CD4-positive, alpha-beta memory T cell (primary cell): Measurements from ENCODE around the gene PARM1. TPM values are rescaled to one million over a fixed set of nuclear protein-coding genes. Genes with fewer than 3 reads are reported as not detected.

Experiments
- CTCF ChIA-PET: fragments of 350-600 bp; sonication (Branson Sonifier 250); formaldehyde crosslinking; loops from one replicate; lab custom pipeline; 2021; ENCODE audit warnings: inconsistent platforms; ENCODE audit not compliant: partially characterized antibody; lab: Charles Lee
- POLR2A ChIA-PET: fragments of 350-600 bp; sonication (Branson Sonifier 250); formaldehyde crosslinking; loops from one replicate; lab custom pipeline; 2021; ENCODE audit not compliant: partially characterized antibody; lab: Charles Lee
- DNase-seq, 5 donors: peaks; one replicate each; pipeline versions ENCODE4 v3.0.0 to v3.0.0-alpha.2; 2020 to 2022; ENCODE audit warnings: mixed read lengths in 1 of 5
- H3K27ac ChIP-seq: one replicate; pipeline ENCODE4 v1.7.0; 2013; ENCODE audit warnings: low read depth, low read length
- H3K27me3 ChIP-seq: 2 replicates; pipeline ENCODE4 v1.7.0; 2013; ENCODE audit warnings: mild to moderate bottlenecking, low read length, moderate library complexity; ENCODE audit not compliant: insufficient read depth
- H3K36me3 ChIP-seq: 2 replicates; pipeline ENCODE4 v1.7.0; 2013; ENCODE audit warnings: mild to moderate bottlenecking, low read length, moderate library complexity; ENCODE audit not compliant: insufficient read depth
- H3K4me1 ChIP-seq: 2 replicates; pipeline ENCODE4 v1.7.0; 2013; ENCODE audit warnings: mild to moderate bottlenecking, low read length, moderate library complexity; ENCODE audit not compliant: insufficient read depth
- H3K4me3 ChIP-seq, 2 donors: one replicate each; pipeline ENCODE4 v1.7.0; 2013; ENCODE audit warnings: low read length in 2 of 2, mild to moderate bottlenecking in 1 of 2
- H3K9me3 ChIP-seq, 2 donors: one replicate each; pipeline ENCODE4 v1.7.0; 2013; ENCODE audit warnings: low read length in 2 of 2, control low read depth in 1 of 2; ENCODE audit not compliant: control insufficient read depth in 1 of 2
- H3K27ac Mint-ChIP-seq, 7 donors: one replicate each; pipeline ENCODE4 v1.8.0; 2020 to 2021; ENCODE audit warnings: mixed read lengths in 7 of 7, mild to moderate bottlenecking in 6 of 7, inconsistent platforms in 3 of 7, moderate library complexity in 3 of 7
- H3K27me3 Mint-ChIP-seq, 2 donors: one replicate each; pipeline ENCODE4 v1.8.0; 2020 to 2021; ENCODE audit warnings: mixed read lengths in 2 of 2
- H3K36me3 Mint-ChIP-seq, 2 donors: one replicate each; pipeline ENCODE4 v1.8.0; 2020 to 2021; ENCODE audit warnings: mixed read lengths in 2 of 2, inconsistent platforms in 1 of 2, mild to moderate bottlenecking in 1 of 2
- H3K4me1 Mint-ChIP-seq, 4 donors: one replicate each; pipeline ENCODE4 v1.8.0; 2020 to 2021; ENCODE audit warnings: mixed read lengths in 4 of 4, mild to moderate bottlenecking in 1 of 4
- H3K4me3 Mint-ChIP-seq, 8 donors: one replicate each; pipeline ENCODE4 v1.8.0; 2020 to 2021; ENCODE audit warnings: mixed read lengths in 8 of 8, mild to moderate bottlenecking in 7 of 8, moderate library complexity in 6 of 8, inconsistent platforms in 3 of 8
- H3K9me3 Mint-ChIP-seq, 8 donors: one replicate each; pipeline ENCODE4 v1.8.0; 2020 to 2021; ENCODE audit warnings: mixed read lengths in 8 of 8, mild to moderate bottlenecking in 5 of 8, inconsistent platforms in 3 of 8, moderate library complexity in 1 of 8
- intact Hi-C: fragments of 100-400 bp; cut with micrococcal nuclease; formaldehyde crosslinking; loops from one replicate; pipeline ENCODE4 v1.15.1; 2023
- polyA plus RNA-seq, 2 donors: library from polyadenylated mRNA; unstranded; fragments of 300-500 nt; fragmentation: Illumina TruSeq; gene quantifications; one replicate each; pipeline ENCODE4 v1.2.3, GENCODE V29; 2021
- total RNA-seq, 2 experiments: library from RNA; stranded (reverse); gene quantifications; one replicate each; pipeline ENCODE4 v1.2.3, GENCODE V29; 2021

The PARM1 gene
- total and polyA plus RNA-seq, 4 experiments from 2014 or later = 0.28 TPM; not detected in 3

DNA sequence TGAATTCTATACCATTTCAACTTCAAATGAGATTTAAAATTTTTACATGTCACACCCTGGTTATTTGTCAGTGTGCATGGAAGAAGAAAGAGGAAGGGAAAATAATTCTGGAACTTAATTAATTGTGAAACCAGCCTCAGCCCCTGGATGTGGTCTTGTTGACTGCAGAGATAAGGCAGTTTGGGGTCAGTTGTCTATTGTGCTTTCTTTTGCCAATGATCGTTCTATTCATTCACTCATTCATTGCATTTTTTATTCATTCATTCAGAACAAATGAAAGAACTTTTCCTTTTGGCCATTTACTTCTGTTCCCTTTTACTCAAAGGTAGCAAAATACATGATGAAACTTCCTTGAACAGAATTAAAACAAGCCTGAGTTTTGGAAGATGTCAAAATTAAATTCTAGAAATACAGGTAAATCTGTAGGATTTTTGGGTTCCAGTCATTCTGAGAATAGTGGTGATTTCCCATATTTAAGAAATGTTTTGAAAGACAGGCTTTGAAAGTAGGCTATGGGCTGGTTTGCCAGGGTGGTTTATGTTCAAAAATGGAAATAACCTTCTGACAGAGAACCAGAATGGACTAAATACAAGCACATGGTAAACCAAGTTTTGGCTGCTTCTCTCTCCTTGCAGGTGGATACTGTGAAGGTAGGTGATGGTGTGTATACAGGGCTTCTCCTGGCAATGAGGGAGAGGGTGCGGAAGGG is 35.7 kb downstream of the PARM1 start:
- H3K4me1 Mint-ChIP-seq = no peaks in the 10 kb centered on the region
- Histone ChIP-seq H3K9me3 (no peaks in the 10 kb centered on the region), H3K4me1 (no peaks in the 10 kb centered on the region), H3K27ac (no peak overlapping the region), H3K36me3 (no peaks in the 10 kb centered on the region), H3K4me3 (no peak overlapping the region), H3K27me3 (no peaks in the 10 kb centered on the region)
- H3K27me3 Mint-ChIP-seq = no peaks in the 10 kb centered on the region
- no peak overlapping the region for H3K4me3 Mint-ChIP-seq
- intact Hi-C loops = no loop called here
- no peaks in the 10 kb centered on the region for H3K36me3 Mint-ChIP-seq
- DNase-seq = no peak
- peaks cover 0 to 5% (median 0%) of the 10 kb centered on the region in 8 donors for H3K9me3 Mint-ChIP-seq
- H3K27ac Mint-ChIP-seq = no peak overlapping the region
- POLR2A ChIA-PET = no interaction called here
- CTCF ChIA-PET = no interaction called here

DNA sequence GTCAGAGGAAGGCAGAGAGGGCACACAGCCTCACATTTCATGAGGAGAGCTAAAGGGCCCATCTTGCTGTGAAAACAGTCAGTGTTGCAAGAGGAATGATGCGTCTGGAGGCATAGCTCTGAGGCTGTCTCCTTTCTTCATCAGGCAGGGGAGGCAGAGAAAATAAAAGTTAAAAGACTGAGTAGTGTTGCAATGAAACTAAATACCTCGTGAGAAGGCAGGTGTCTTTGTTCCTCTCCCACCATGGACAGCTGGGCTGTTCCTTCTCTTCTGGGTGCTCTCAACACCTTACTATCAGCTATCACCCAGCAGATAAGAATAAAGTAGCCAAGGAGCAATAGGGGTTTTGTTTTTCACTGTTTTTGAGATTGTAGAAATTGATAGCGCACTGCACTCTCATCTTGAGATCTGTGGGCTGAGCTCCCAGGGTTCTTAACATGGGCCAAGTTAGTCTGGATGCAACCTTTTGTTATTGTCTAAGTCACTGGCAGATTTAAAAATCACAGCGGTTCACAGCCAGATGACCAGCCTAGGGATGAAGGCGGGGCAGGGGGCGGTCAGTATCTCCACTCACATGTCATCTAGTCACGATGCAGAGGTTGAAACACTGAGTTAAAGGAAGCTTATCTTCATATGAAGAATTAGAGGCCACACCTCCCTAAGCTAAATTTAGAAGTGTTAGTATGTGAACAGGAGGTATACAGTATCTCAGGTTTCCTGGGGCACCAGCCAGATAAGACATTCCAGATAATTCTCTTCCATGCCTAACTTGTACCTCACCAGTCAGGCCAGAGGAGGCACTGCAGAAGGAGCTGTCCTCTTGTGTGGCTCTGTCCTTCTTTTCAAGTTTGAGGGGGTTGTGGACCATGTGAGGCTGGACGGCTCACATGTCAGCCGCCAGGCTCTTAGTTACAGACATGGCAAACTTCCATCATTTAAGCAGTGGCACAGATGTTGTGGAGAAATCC is 36.9 kb downstream of the PARM1 start:
- H3K4me1 Mint-ChIP-seq = no peaks in the 10 kb centered on the region
- Histone ChIP-seq H3K36me3 (no peaks in the 10 kb centered on the region), H3K4me3 (no peak overlapping the region), H3K9me3 (no peaks in the 10 kb centered on the region), H3K27ac (no peak overlapping the region), H3K27me3 (no peaks in the 10 kb centered on the region), H3K4me1 (no peaks in the 10 kb centered on the region)
- H3K36me3 Mint-ChIP-seq = no peaks in the 10 kb centered on the region
- DNase-seq = no peak
- H3K4me3 Mint-ChIP-seq = no peak overlapping the region
- ChIA-PET CTCF (interaction anchor here (1.1 kb wide), 1 partner anchor 26 kb away, joined by 3 read pairs; no protein-coding TSS in a partner anchor), POLR2A (no interaction called here)
- intact Hi-C loops = no loop called here
- no peak overlapping the region for H3K27ac Mint-ChIP-seq
- peaks cover 0 to 6% (median 2%) of the 10 kb centered on the region in 8 donors for H3K9me3 Mint-ChIP-seq
- H3K27me3 Mint-ChIP-seq = no peaks in the 10 kb centered on the region

DNA sequence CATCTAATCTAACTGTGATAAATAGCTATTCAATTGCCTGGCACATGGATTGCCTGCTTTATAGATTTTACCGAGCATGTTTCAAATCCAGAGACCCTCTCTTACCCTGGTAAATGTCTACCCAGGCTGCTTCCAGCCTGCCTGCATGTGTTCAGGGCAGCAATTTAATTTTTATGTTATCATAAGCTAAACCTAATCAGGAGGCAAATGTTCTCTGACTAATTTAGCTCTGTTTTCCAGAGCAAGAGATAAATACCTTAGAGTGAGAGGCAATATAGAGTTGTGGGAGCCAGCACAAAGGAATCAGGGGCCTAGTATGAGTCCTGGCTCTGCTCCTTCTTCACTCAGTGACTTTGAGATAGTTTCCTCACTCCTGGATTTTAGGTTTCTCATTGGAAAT is 37.7 kb downstream of the PARM1 start:
- no peaks in the 10 kb centered on the region for H3K4me1 ChIP-seq
- no peaks in the 10 kb centered on the region for H3K9me3 ChIP-seq
- H3K36me3 Mint-ChIP-seq = no peaks in the 10 kb centered on the region
- no peaks in the 10 kb centered on the region for H3K27me3 ChIP-seq
- H3K4me3 Mint-ChIP-seq = no peak overlapping the region
- H3K27ac Mint-ChIP-seq = no peak overlapping the region
- CTCF ChIA-PET = interaction anchor here (1.1 kb wide), 1 partner anchor 27 kb away, joined by 3 read pairs; no protein-coding TSS in a partner anchor
- POLR2A ChIA-PET = no interaction called here
- H3K4me3 ChIP-seq = no peak overlapping the region
- DNase-seq = no peak
- H3K36me3 ChIP-seq = no peaks in the 10 kb centered on the region
- no peaks in the 10 kb centered on the region for H3K27me3 Mint-ChIP-seq
- no peaks in the 10 kb centered on the region for H3K4me1 Mint-ChIP-seq
- H3K9me3 Mint-ChIP-seq = peaks cover 0 to 12% (median 4%) of the 10 kb centered on the region in 8 donors
- intact Hi-C loops = no loop called here
- H3K27ac ChIP-seq = no peak overlapping the region

DNA sequence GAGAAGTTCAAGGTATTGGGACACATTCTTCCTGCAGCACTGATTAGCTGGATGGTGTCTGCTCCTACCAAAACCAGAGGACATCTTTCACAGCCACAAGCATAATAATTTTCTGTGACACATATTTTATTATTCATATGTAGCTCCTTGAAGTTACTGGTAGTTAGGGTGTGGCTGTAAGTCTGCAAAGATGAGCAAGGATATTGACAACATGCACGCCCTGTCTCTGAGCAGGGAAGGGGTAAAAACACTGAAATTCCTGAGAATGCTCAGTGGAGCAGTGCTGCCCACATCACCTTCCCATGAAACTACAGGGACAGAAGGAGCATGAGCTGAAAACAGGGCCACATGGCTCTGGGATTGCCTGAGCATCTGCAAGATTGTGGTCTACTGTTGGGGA is 38.9 kb downstream of the PARM1 start:
- Mint-ChIP-seq H3K36me3 (no peaks in the 10 kb centered on the region), H3K27ac (no peak overlapping the region), H3K9me3 (peaks cover 0 to 12% (median 6%) of the 10 kb centered on the region in 8 donors), H3K4me3 (no peak overlapping the region), H3K27me3 (no peaks in the 10 kb centered on the region), H3K4me1 (no peaks in the 10 kb centered on the region)
- POLR2A ChIA-PET = no interaction called here
- intact Hi-C loops = no loop called here
- CTCF ChIA-PET = no interaction called here
- no peaks in the 10 kb centered on the region for H3K9me3 ChIP-seq
- H3K4me3 ChIP-seq = no peak overlapping the region
- no peaks in the 10 kb centered on the region for H3K36me3 ChIP-seq
- no peak for DNase-seq
- H3K4me1 ChIP-seq = no peaks in the 10 kb centered on the region
- no peak overlapping the region for H3K27ac ChIP-seq
- no peaks in the 10 kb centered on the region for H3K27me3 ChIP-seq

DNA sequence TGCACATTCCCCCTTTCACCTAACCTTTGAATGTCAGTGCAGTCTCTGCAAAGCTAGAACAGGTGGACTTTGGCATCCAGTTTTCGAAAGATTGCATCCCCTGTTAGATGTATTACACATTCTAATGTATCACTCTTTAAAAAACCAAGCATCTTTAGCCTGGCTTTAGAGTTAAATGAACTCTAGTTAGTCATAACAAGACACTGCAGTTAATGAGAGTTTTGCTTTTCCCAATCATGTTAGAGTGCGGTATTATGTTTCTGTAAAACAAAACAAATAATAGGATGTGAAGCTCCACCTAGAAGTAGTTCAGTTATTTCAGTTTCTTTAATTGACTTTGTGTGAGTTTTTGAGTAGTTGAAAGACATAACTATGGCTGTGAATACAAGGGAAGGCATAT is 42.2 kb downstream of the PARM1 start:
- H3K4me1 Mint-ChIP-seq = no peaks in the 10 kb centered on the region
- Histone ChIP-seq H3K27ac (no peak overlapping the region), H3K4me1 (no peaks in the 10 kb centered on the region), H3K36me3 (no peaks in the 10 kb centered on the region), H3K4me3 (no peak overlapping the region), H3K27me3 (no peaks in the 10 kb centered on the region), H3K9me3 (no peaks in the 10 kb centered on the region)
- DNase-seq = no peak
- intact Hi-C loops = no loop called here
- ChIA-PET CTCF (no interaction called here), POLR2A (no interaction called here)
- H3K27me3 Mint-ChIP-seq = no peaks in the 10 kb centered on the region
- peaks cover 4 to 32% (median 20%) of the 10 kb centered on the region in 8 donors for H3K9me3 Mint-ChIP-seq
- no peak overlapping the region for H3K4me3 Mint-ChIP-seq
- no peak overlapping the region for H3K27ac Mint-ChIP-seq
- H3K36me3 Mint-ChIP-seq = no peaks in the 10 kb centered on the region

DNA sequence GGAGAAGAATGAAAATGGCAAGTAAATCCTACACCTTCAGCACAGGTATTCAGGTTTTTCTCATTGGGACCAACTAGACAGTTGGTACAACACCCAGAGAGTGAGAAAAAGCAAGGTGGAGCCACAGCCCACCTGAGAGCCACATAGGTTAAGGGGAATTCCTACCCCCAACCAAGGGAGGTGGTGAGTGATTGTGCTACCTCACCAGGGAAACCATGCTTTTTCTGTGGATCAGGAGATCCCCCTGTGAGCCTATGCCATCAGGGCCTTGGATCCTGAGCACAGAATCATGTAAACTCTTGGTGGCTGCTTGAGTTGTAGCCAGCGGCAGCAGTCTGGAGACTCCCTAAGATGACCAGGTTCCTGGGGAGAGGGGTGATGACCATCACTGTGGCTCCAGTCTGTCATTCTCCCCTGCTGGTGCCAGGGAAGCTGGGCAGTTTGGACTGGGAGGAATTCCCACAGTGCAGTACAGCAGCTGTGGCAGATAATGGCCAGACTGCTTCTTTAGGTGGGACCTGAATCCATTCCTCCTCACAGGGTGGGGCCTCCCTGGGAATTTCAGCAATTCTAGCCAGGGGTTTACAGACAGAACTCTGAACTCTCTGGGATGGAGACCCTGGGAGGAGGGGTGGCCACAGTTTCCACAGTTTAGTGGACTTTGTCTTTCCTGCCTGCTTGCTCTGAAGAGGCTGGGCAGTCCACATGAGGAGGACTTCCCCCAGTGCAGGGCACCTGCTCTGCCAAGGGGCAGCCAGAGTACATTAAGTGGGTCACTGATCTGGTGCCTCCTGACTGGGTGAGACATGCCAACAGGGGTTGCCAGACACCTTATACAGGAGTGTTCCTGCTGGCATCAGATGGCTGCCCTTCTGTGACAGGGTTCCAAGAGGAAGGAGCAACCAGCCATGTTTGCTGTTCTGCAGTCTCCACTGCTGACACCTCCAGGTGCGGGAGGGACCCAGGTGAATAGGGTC is 43.2 kb downstream of the PARM1 start:
- Histone ChIP-seq H3K27ac (no peak overlapping the region), H3K4me3 (no peak overlapping the region), H3K4me1 (no peaks in the 10 kb centered on the region), H3K9me3 (no peaks in the 10 kb centered on the region), H3K36me3 (no peaks in the 10 kb centered on the region), H3K27me3 (no peaks in the 10 kb centered on the region)
- no peaks in the 10 kb centered on the region for H3K27me3 Mint-ChIP-seq
- intact Hi-C loops = no loop called here
- H3K4me1 Mint-ChIP-seq = no peaks in the 10 kb centered on the region
- no peak overlapping the region for H3K27ac Mint-ChIP-seq
- CTCF ChIA-PET = no interaction called here
- H3K4me3 Mint-ChIP-seq = no peak overlapping the region
- peaks cover 4 to 34% (median 20%) of the 10 kb centered on the region in 8 donors for H3K9me3 Mint-ChIP-seq
- no peak for DNase-seq
- POLR2A ChIA-PET = no interaction called here
- H3K36me3 Mint-ChIP-seq = no peaks in the 10 kb centered on the region
